M059J (cell line): ENCODE data around the gene GUCY1A2. TPM values are rescaled to one million over a fixed set of nuclear protein-coding genes. Genes with fewer than 3 reads are reported as not detected.
"Not testable (repeated sequence)": the region's sequence is repeated elsewhere in the genome, so short reads cannot be mapped to it uniquely, and the experiment has no call there.

ENCODE experiments used
- DNase-seq: peaks from one replicate; pipeline ENCODE4 v3.0.0-alpha.2; 2012; ENCODE audit warnings: low read depth
- total RNA-seq: library from RNA; depleted of rRNA; stranded (reverse); fragments of >200 nt; shearing (Covaris generic); gene quantifications from 2 replicates; pipeline ENCODE4 v1.2.3, GENCODE V29; 2014

GUCY1A2 gene
- total RNA-seq, 1 experiment from 2014 or later: 0.39 TPM

DNA sequence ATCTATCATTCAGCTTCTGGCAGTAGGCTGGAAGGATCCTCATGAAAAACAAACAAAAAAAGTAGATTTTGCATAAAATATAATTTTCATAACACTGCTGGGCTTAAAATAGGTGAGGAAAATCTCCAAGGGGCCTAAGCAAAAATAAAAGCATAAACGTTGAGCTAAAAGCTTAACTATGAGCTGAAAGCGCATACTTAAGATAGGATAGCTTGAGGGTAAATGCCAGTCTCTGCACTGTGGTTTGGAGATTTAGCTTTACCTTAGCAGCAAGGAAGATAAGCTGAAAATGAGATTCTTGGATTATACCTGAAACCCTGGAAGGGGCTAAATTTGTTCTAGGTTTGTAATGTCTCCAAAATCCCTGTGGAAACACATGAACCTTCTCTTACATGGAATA, 183.7 kb downstream of the GUCY1A2 start:
- DNase-seq: no peak

DNA sequence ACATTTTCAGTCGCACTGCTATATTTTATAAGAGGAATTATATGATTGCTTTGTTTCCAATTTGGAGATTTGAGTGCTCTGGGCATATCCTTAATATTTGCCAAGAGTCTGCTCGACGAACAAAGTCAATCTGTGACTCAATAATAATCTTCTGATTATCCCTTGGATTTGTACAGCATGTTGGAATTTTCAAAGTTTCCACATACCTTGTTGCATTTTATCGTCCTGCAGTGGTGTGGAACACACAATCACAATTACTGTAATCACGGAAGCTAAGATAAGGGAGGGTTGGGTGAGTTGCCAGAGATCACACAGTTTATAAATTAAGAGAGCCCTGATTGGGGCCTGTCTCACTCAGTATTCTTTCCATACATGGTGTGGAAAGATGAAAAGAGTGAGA, 189.3 kb downstream of the GUCY1A2 start:
- DNase-seq: no peak

DNA sequence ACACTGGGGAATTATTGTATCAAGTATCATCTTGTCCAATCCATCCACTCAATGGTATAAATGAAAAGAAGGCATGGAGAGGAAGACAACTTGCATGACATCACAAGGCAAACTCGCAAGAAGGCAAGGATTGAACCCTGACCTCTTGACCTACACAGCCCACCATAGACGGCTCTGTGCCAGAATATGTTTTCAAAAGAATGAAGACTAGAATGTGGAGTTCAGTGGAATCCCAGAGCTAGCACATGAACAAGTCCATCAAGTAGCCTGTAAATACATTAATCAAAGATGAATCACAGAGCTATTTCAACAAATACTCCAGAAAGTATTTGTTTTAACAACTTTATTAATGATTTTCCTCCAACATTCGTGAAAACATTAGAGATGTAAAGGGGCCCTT, 189.7 kb downstream of the GUCY1A2 start:
- no peak for DNase-seq

DNA sequence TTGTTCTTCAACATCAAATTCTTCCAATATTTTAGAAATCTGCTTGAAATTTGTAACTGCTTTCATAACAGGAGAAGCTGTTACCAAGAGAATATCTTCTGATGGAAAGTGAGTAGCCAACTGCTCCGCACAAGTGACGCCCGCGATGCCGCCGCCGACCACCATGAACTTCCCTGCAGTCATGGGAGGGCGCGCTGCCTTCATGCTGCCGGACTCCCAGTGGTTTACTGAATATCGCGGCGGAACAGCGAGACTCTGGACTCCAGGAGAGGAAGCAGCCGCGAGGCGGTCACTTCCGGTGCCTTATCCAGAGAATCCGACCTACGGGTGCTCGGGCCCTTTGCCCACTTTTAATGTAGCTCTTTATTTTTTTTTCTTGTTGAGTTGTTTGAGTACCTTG, 190.6 kb downstream of the GUCY1A2 start:
- no peak for DNase-seq

DNA sequence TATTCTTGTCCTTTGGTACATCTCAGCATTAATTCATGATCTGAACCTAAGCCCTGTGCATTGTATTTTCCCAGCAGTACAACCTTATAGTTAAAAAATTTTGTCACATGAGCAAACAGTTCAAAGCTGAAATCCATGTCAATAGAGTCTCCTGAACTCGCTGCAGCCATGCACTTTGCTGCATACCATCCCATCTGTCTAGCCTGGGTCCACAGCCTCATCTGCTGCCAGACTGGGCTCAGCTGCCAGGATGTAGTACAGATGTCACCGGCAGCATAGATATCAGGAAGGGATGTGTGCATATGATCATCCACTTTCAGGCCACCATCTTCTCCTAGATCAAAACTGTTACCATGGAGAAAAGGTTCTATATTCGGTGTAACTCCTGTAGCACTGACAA, 191.7 kb downstream of the GUCY1A2 start:
- DNase-seq: not testable (repeated sequence)

DNA sequence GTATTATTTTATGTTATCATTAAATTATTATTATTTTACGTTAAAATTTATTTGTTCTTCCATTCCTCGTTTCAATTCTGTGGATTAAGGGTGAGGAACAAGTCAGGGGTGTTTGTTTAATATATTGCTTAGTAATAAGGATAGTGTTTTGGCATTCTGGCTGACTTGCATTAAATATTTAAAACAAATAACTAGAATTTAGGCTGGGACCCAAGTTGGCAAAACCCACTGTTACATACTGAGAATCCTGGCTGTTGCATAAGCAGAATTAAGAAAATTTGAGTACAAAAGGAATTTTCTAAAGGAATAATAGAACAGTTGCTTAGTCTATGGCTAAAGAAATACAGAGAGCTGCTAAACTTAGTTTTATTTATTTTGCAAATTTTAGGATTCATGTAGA, 196.4 kb downstream of the GUCY1A2 start:
- no peak for DNase-seq

DNA sequence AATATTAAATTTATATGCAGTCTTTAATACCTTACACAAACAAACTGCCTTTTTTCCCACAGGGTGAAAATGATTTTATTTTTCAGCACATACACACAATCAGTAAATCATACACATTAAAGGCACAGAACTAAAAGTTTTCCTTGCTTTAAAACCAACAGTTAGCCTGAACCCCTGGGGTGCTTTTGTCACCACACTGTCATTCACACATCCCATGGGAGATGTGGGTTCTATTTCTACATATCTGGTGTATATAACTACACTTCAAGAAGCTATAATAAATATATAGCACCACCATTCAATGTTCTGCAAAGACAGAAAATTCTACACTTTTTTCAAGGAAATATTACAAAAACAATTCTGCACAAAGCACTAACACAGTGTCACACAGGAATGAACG, 197.0 kb downstream of the GUCY1A2 start:
- DNase-seq: no peak

DNA sequence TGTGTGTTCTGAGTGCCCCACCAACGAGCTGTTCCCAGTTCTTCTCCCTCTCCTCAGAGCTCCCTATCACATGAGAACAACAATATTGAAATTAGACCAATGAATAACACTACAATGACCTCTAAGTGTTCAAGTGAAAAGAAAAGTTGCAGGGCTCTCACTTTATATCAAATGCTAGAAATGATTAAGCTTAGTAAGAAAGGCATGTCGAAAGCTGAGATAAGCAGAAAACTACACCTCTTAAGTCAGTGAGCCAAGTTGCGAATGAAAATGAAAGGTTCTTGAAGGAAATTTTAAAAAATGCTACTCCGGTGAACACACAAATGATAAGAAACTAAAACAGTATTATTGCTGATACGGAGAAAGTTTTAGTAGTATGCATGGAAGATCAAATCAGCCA, 199.8 kb downstream of the GUCY1A2 start:
- no peak for DNase-seq

DNA sequence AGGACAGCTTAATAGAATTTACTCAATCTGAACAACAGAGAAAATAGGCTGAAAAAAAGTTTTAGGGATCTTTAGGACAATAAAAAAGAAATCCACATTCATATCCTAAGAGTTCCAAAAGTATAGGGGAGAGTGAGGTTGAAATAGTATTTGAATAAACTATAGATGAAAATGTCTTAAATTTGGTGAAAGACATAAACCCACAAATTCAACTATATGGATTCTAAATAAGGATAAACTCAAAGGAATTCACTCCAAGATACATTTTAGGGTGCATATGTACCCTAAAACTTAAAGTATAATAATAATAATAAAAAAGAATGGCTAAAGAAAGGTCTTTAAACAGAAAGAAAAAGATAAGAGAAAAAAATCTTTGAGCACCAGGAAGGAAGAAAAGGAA, 203.1 kb downstream of the GUCY1A2 start:
- DNase-seq: no peak

DNA sequence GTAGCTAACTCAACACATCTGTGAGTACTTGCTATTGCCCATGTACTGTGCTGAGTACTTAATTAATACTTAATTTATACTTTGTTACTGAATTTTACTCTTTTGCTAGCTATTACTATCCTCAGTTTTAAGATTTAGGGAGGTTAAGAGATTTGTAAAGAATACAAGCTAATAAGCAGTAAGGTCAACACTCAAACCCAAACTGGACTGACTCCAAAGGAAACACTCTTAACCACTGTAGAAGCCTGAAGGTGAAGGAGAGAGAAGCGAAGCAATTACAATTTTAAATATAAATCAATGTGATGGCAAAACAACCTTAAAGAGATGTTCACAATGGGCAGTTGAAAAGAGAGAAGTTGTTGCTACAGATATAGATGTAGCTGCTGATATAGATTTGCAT, 204.5 kb downstream of the GUCY1A2 start:
- no peak for DNase-seq

DNA sequence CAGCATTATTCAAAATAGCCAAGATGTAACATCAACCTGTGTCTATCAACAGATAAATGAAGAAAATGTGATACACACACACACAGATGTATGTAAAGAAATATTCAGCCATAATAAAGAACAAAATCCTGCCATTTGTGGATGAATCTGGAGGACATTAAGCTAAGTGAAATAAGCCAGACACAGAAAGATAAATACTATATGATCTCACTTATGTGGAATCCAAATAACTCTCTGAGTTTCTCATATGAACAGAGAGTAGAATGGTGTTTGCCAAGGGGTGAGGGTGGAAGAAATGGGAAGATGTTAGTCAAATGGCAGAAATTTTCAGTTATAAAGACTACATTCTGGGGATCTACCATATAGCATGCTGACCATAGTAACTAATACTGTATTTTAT, 224.2 kb downstream of the GUCY1A2 start:
- no peak for DNase-seq

DNA sequence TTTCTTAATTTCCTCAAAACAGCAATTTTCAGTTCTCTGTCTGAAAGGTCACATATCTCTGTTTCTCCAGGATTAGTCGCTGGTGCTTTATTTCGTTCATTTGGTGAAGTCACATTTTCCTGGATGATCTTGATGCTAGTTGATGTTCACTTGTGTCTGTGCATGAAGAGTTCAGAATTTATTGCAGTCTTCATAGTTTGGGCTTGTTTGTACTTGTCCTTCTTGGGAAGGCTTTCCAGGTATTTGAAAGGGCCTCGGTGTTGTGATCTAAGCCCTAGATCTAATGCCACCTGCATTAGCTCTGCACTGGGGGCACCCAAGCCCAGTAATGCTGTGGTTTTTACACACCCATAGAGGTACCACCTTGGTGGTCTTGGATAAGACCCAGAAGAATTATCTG, 228.9 kb downstream of the GUCY1A2 start:
- no peak for DNase-seq

DNA sequence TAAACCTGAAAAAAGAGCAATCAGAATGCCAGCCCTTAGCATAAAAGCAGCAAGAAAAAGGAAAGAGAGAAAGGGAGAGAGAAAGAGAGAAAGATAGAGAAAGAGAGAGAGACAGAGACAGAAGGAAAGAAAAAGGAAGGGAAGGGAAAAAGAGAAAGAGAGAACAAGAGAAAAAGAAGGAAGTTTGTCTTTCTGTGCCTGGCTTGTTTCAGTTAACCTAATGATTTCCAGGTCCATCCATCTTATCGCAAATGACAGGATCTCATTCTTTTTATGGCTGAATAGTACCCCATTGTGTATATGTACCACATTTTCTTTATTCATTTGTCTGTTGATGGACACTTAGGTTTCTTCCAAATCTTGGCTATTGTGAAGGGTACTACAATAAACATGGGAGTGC, 230.8 kb downstream of the GUCY1A2 start:
- no peak for DNase-seq

DNA sequence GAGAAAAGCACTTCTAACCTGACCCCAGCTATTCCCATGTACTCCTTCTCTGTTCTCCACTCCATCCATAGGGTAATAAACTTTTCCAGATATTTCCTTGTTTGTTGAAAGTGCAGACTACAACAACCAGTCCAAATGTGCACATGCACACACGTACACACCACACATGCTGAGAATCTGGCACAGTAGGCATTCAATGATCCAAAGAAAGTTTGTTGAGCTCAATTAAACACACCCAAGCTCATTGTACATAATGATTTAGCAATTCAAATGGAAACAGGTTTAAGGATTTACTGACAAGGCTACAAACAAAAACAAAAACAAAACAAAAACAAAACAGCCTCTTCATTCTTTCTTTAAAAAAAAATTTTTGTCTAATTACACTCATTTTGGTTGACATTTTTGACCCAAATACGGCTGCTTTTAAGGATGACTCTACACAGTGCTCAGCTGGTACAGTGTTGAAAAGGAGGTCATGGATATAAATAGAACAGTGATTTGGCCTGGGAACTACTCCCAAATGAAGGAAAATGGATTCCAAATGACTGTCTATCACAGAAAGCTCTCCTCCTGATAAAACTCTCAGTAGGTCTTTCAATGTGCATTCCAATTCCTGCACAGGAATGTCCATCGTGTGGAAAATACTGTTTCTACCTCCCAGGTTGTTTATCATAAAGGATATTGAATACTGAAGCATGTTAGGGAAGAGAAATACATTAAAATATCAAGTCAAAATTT, 232.2 kb downstream of the GUCY1A2 start:
- no peak for DNase-seq

DNA sequence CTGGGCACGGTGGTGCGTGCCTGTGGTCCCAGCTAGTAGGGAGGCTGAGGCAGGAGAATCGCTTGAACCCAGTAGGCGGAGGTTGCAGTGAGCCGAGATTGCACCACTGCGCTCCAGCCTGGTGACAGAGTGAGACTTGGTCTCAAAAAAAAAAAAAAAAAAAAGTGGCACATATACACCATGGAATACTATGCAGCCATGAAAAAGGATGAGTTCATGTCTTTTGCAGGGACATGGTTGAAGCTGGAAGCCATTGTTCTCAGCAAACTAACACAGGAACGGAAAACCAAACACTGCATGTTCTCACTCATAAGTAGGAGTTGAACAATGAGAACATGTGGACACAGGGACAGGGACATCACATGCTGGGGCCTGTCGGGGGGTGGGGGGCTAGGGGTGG, 241.0 kb downstream of the GUCY1A2 start:
- not testable (repeated sequence) for DNase-seq

DNA sequence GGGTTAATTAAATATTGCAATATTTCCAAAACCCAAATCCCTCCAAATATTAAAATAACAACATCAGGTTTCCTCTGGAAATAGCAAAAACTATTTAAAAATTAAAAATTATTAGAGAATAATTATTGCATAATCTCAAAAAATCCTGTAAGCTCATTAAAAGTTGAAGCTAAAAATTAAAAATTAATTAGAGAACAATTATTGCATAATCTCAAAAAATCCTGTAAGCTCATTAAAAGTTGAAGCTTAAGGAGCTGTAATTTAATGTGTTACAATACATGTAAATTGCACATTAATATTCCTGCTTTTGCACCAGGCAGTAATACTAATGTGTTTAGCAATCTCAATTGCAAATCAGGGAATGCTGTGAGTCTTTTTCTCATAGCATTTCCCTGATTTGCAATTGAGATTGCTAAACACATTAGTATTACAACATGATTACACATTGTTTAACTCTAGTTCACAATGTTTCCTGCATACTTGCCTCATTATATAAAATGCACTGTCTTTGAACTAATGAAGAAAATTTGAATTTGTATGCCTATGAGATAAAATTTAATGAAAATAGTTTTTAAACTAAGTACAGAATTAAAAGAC, 247.7 kb downstream of the GUCY1A2 start:
- no peak for DNase-seq

DNA sequence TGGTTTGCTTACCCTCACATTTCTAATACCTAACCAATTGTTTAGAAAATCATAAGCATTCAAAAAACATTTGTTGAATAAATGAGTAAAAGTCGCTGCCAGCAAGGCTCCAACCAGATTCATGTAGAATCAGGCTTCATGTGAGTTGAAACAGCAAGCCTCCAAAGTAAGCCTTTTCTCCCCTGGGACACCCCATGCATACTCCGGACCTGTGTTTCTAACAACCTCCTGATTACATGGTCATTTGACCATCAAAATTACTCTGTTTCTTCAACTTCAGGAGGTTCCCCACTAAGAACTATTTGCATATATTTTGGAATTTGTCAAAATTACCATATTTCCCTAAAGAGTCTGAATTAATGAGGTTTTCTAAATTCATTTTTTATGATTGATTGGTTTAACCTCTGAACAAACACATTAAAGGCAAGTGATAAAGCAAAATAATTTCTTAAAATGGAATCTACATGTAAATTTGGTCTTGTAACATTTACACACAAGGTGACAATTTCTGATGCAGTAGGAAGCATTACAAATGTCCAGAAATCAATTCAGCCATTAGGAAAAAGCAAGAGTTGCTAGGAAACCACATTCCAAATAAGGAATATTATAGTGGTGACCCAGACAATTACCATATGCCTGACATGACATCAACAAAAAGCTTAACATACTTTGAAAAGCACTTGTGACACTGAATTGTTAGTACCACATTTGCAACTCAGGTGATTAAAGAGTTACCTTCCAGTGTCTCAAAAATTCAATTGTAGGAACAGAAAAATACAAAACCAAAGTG, 252.6 kb downstream of the GUCY1A2 start:
- DNase-seq: peak; percentile 6

DNA sequence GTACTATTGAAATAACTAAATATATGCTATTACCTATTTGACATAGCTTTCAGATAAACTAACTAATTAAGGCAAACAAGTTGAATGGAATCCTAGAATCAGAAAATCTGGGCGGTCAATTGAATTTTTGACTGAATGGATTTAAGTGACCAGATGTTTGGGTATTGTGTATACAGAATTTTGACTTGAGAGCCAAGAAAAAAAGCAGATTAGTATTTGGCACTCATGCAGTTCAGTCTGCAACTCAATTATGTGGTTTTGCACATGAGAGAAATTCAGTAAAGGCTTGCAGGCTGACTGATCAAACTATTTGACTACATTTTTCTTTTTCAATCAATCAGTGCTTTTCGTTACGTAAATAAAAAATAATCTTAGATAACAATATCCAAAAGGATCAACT, 254.8 kb downstream of the GUCY1A2 start:
- DNase-seq: no peak

DNA sequence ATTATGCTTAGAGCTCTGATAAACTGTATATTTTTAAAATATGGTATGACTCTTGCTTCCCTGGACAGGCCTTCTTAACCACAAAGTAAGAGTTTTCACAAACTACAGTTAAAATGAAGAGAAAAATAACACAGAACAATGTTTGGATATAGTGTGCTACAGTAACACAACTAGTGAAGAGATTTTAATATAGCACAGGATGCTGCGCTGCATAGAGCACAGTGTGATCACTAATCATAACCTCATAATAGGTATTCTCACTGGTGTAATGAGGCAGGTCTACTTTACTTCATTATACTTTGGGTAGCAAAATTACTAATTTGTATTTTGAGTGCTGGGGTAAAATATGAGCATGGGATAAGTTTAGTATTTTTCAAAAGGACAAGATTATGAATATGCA, 256.5 kb downstream of the GUCY1A2 start:
- no peak for DNase-seq

DNA sequence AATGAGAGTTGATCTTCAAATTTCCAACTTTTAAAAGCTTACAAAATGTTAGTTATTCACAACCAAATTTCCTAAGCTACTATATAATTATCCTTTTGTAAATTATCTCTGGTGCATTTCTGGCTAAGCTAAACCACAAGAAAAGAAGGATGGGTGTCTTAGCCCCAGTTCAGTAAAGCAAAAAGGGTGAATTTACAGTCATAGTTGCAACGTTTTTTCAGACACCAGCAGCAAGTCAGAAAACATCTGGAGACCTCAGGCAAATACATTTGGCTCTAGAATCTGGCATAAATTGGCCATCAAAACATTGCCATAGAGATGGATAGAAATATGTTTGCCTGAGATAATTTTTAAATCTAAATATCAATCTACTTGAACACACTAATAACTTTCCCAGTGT, 257.0 kb downstream of the GUCY1A2 start:
- no peak for DNase-seq

DNA sequence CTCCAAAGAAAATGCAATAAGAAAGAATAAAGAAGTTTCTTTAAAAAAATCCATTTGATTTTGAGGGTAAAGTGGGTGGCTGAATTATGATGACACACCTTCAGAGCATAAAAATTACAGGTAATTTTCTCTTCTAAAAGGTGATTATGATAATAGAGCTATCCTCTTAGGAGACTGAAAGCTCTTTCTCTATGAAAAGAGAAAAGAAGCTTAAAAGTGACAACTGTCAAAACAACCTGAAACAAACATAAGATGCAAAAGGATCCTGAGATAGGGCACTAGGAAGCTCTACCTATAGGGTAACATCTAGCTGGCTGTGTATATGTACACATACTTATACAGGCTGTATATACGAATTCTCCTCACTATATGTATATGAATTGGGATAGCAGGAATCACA, 270.2 kb downstream of the GUCY1A2 start:
- no peak for DNase-seq

DNA sequence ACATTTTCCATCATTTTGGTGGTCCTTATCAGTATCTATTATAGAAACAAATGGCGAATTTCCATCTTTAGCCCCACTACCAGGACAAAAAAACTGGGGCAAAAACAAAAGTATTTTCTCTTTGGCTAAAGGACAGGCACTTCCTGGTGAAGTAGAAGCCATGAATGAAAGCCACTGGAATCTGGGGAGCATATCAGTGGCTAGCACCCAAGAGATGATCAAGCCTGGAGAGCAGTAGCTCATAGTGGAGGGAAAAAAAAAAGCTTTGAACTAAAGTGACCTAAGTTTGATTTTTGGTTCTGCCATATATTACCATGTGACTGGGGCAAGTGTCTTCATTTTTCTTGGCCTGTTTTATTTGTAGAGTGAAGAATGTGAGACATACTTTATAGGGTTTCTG, 272.3 kb downstream of the GUCY1A2 start:
- no peak for DNase-seq

DNA sequence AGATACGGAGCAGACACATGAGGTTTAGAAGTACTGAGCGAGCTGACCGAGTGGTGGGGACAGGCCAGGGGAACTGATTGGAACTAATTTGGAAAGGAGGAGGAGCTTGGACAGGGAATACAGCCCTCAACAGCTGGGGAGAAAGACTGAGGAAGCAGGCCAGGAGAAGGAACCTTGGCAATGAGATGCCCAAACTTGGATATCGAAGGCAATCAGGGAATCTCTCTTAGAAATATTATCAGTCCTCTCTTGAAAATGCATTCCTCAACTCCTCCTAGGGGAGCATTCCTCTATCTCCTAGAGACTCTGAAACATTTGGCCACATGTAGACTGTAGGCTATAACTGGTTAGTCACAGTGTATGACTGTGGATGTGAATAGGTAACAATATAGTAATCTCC, 284.6 kb downstream of the GUCY1A2 start:
- no peak for DNase-seq
